Panc1 (cell line): ENCODE data around the gene PTPRS.

Source experiments
- CTCF ChIP-seq: fragments of 450-650 bp; IDR thresholded peaks from 2 replicates; pipeline ENCODE4 v1.5.1; 2017; ENCODE audit warnings: mild to moderate bottlenecking
- POLR2AphosphoS5 ChIP-seq: IDR thresholded peaks from 2 replicates; pipeline ENCODE4 v1.6.1; 2012; ENCODE audit warnings: mild to moderate bottlenecking, low read depth, low read length, moderate library complexity
- SIN3A ChIP-seq: IDR thresholded peaks from 2 replicates; pipeline ENCODE4 v1.6.1; 2012; ENCODE audit warnings: low read depth, mild to moderate bottlenecking, low read length, moderate library complexity, borderline replicate concordance; ENCODE audit not compliant: insufficient read depth
- TF ChIP-seq, protein P1 (sequence below), 2 experiments: IDR thresholded peaks; 2 replicates each; pipeline ENCODE4 v1.6.1; 2011 to 2012; ENCODE audit warnings: low read depth in 2 of 2, control low read depth in 1 of 2, low read length in 1 of 2, mild to moderate bottlenecking in 1 of 2, moderate library complexity in 1 of 2; ENCODE audit not compliant: insufficient read depth in 1 of 2

- TF ChIP-seq CTCF (no peak), POLR2AphosphoS5 (no peak), SIN3A (no peak)
- TF ChIP-seq, protein P1, sequence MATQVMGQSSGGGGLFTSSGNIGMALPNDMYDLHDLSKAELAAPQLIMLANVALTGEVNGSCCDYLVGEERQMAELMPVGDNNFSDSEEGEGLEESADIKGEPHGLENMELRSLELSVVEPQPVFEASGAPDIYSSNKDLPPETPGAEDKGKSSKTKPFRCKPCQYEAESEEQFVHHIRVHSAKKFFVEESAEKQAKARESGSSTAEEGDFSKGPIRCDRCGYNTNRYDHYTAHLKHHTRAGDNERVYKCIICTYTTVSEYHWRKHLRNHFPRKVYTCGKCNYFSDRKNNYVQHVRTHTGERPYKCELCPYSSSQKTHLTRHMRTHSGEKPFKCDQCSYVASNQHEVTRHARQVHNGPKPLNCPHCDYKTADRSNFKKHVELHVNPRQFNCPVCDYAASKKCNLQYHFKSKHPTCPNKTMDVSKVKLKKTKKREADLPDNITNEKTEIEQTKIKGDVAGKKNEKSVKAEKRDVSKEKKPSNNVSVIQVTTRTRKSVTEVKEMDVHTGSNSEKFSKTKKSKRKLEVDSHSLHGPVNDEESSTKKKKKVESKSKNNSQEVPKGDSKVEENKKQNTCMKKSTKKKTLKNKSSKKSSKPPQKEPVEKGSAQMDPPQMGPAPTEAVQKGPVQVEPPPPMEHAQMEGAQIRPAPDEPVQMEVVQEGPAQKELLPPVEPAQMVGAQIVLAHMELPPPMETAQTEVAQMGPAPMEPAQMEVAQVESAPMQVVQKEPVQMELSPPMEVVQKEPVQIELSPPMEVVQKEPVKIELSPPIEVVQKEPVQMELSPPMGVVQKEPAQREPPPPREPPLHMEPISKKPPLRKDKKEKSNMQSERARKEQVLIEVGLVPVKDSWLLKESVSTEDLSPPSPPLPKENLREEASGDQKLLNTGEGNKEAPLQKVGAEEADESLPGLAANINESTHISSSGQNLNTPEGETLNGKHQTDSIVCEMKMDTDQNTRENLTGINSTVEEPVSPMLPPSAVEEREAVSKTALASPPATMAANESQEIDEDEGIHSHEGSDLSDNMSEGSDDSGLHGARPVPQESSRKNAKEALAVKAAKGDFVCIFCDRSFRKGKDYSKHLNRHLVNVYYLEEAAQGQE (IDR thresholded peaks at IDR 0.05; ENCODE audit: insufficient read depth in 1 of 2, low read depth in 2 of 2, low read length in 1 of 2) = no peak
Measured at GRCh38 chr19:5330307-5330720, 10.3 kb downstream of the PTPRS start.
